HG03342 (cell line): ENCODE data around the gene LGALS7.
"Not testable (repeated sequence)": the region's sequence is repeated elsewhere in the genome, so short reads cannot be mapped to it uniquely, and the experiment has no call there.

Experiments used
- ATAC-seq: cut with Tn5 transposase; IDR thresholded peaks from one replicate; pipeline ENCODE4 v1.9.1; 2021; ENCODE audit warnings: mild to moderate bottlenecking, moderate library complexity; ENCODE audit not compliant: unreplicated experiment

The LGALS7 gene

DNA sequence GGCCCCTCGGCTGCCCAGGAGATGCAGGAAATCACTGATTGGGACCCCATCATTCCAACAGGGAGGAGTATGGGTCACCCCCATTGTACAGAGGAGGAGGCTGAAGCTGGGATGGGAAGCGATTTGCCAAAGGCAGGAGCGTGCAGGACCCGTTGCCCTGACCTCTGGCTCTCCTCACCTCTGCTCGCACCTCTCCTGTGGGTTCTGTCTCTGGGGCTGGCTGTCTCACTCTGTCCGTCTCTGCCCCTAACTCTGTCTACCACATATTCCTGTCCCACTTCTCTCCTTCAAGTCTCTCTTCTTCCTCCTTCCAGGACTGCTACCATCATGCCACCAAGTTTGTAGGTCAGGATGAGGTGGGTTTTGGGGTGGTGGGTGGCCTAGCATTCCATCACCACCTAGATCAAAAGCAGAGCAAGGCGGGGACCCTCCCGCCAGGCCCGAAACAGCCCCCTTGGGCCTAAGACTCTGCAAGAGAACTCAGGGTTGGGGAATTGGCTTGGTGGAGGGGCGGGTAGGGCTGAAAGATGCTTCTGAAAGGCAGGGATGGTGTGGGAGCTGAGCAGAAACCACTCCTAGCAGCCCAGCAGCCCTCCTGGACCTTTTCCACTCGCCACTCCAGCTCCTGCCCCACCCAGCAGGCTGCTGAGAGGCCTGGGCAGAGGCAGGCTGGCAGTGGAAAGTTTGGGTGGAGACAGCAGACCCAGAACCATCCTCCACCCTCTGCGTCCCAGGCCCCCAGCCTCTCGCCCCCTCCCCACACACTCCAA lies 1.0 kb upstream of the LGALS7 start:
- no peak for ATAC-seq

GRCh38 chr19:38771569-38771968 lies 1.7 kb downstream of the LGALS7 start:
- ATAC-seq = not testable (repeated sequence)

GRCh38 chr19:38770949-38771275 lies 2.4 kb downstream of the LGALS7 start:
- peak; percentile 44 for ATAC-seq

DNA sequence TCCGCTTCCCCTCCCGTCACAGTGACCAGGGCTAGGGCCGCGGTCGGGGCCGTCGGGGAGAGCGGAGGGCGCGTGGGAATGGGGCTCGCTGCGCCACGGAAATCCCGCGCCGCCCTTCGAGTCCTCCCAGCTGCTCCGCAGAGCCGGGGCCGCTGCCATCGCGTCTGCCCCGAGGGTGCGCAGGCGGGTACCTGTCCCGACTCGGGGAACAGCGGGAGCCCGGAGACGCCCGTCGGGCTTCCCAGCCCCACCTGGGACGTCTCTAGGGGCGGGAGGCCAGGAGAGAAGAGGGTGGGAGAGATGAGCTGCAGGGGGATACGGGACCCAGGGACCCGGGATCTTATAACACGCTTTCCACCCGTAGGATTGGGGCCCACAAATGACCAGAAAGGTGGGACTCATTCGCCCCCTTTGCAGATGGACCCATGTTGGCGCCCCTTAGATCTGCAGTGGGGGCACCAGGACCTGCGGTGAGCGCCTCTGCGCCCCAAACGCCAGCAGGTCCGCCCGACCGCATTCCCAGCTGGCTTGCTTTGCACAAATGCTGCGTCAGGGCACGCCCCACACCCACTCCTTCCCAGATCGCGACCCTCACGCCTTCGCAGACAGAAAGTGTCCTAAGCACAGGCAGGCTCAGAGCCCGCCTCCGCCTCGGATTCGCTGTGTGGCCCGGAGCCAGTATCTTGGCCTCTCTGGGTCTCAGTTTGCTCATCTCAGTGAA lies 2.9 kb downstream of the LGALS7 start:
- peak; percentile 13 for ATAC-seq

GRCh38 chr19:38769635-38770211 lies 3.6 kb downstream of the LGALS7 start:
- ATAC-seq = peak; percentile 64

GRCh38 chr19:38766276-38767047 lies 6.9 kb downstream of the LGALS7 start:
- no peak for ATAC-seq

DNA sequence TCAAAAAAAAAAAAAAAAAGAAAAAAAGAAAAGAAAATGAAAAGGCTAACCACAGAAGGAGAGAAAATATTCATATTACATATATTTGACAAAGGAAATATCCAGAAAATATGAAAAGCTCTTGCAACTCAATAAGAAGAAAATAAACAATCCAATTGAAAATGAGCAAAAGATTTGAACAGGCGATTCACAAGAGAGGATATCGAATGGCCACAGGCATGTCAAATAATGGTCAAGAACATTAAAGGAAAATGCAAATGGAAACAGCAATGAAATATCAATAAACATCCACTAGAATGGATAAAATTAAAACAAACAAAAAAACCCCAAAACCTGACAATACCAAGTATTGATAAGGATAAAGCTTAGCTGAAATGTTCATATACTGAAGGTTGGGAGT lies 8.1 kb downstream of the LGALS7 start:
- no peak for ATAC-seq

- ATAC-seq = no peak
Observed at GRCh38 chr19:38763795-38764220, 9.5 kb downstream of the LGALS7 start.

DNA sequence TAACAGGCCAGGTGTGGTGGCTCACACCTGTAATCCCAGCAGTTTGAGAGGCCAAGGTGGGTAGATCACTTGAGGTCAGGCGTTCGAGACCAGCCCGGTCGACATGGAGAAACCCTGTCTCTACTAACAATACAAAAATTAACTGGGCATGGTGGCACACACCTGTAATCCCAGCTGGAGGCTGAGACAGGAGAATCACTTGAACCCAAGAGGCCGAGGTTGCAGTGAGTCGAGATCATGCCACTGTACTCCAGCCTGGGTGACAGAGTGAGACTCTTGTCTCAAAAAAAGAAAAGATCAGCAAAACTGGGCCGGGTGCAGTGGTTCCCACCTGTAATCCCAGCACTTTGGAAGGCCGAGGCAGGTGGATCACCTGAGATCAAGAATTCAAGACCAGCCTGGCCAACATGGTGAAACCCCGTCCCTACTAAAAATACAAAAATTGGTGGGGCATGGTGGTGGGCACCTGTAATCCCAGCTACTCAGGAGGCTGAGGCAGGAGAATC lies 11.4 kb downstream of the LGALS7 start:
- not testable (repeated sequence) for ATAC-seq

- not testable (repeated sequence) for ATAC-seq
Observed at GRCh38 chr19:38760805-38761517, 12.4 kb downstream of the LGALS7 start.

- no peak for ATAC-seq
Observed at GRCh38 chr19:38759590-38760003, 13.7 kb downstream of the LGALS7 start.

DNA sequence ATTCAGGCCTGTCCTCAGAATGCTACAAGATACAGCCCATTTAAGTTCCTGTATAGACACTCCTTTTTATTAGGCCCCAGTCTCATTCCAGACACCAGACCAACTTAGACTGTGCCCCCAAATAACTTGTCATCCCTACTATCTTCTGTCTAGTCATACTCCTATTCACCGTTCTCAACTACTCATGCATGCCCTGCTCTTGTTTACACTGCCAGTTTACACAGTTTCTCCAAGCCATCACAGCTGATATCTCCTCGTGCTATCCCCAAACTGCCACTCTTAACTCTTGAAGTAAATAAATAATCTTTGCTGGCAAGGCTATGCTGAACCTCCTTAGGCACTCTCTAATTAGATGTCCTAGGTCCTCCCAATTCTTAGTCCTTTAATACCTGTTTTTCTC lies 19.1 kb downstream of the LGALS7 start:
- ATAC-seq = not testable (repeated sequence)

GRCh38 chr19:38753783-38754182 lies 19.5 kb downstream of the LGALS7 start:
- not testable (repeated sequence) for ATAC-seq

- no peak for ATAC-seq
Observed at GRCh38 chr19:38745316-38745715, 28.0 kb downstream of the LGALS7 start.

DNA sequence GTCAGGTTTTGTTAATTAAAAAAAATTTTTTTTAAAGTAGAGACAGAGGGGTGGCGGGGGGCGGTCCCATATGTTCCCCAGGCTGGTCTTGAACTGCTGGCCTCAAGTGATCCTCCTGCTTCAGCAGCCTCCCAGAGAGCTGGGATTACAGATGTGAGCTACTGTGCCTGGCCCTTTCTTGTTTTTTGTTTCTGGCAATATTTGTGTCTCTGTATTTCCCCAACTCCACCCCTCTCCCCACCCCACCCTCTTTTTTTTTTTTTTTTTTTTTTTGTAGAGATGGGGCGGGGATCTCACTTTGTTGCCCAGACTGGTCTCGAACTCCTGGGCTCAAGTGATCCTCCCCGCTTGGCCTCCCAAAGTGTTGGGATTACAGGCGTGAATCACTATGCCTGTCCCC lies 28.4 kb downstream of the LGALS7 start:
- no peak for ATAC-seq

DNA sequence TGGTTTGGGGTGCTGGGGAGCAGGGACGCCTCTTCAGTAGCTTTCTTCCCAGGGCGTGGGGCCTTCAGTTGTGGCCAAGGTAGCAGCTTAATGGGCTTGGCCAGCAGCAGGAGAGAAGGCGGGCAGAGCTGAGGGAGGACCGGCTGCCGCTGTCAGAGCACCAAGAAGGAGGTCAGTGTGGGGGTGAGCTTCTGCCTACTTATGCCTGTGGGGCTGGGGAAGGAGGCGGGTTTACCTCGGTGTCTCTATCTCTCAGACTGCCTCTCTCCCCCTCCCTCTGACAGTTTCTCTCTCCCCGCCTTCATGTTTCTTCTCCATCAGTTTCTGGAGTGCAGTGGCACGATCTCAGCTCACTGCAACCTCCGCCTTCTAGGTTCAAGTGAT lies 29.0 kb downstream of the LGALS7 start, which contains the start of gene CAPN12:
Gene CAPN12 (minus strand): TSS at position 177 of the 384 bp plus-strand sequence. CDS start 309 bp downstream, outside the sequence.
- ATAC-seq = no peak

DNA sequence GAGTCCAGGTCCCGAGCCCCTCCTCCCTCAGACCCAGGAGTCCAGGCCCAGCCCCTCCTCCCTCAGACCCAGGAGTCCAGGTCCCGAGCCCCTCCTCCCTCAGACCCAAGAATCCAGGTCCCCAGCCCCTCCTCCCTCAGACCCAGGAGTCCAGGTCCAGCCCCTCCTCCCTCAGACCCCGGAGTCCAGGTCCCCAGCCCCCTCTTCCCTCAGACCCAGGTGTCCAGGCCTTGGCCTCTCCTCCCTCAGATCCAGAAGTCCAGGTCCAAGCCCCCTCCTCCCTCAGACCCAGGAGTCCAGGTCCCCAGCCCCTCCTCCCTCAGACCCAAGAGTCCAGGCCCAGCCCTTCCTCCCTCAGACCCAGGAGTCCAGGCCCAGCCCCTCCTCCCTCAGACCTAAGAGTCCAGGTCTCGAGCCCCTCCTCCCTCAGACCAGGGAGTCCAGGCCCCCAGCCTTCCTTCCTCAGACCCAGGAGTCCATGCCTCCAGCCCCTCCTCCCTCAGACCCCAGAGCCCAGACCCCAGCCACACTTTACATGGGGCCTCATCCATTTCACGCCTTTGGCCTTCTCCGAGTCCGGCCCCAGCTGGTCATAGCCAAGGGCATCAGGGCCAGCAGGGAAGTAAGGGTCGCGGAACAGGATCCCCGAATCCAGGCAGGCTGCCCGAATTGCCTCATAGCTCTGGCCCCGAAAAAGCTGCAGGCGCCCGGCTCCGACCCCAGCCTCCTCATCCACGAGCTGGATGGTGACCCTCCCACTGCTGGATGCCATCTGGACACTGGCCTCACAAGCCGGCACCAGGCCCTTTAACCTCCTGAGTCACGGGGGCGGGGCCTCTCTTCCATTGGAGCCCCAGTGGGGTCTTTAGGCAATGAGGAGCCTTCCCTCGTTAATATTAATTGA lies 29.7 kb downstream of the LGALS7 start:
- no peak for ATAC-seq

- no peak for ATAC-seq
Observed at GRCh38 chr19:38742906-38743305, 30.4 kb downstream of the LGALS7 start.

- no peak for ATAC-seq
Observed at GRCh38 chr19:38742296-38742695, 31.0 kb downstream of the LGALS7 start.
